Astrocyte (in vitro differentiated cells and primary cell): ENCODE data around the gene PSMA7.

Experiments
- CTCF ChIP-seq: IDR thresholded peaks from 2 replicates; pipeline ENCODE4 v1.5.1; 2011; ENCODE audit warnings: low read depth, mild to moderate bottlenecking, inconsistent platforms, low read length, moderate library complexity; ENCODE audit not compliant: insufficient read depth
- EZH2 ChIP-seq: IDR thresholded peaks from 2 replicates; pipeline ENCODE4 v1.6.1; 2012; ENCODE audit warnings: mild to moderate bottlenecking, low read length, inconsistent platforms; ENCODE audit not compliant: insufficient read depth

- TF ChIP-seq CTCF = no peak
- no peak for TF ChIP-seq EZH2
These were observed at the start of gene PSMA7, which contains the start of gene SS18L1 for GRCh38 chr20:62143081-62143956.
